ENCODE results near the gene ADK. TPM values are rescaled to one million over a fixed set of nuclear protein-coding genes. Genes with fewer than 3 reads are reported as not detected.

The ADK gene
- total and polyA plus RNA-seq, 8 donors, result 44.8 to 68.6 (median 57.5) TPM

DNA sequence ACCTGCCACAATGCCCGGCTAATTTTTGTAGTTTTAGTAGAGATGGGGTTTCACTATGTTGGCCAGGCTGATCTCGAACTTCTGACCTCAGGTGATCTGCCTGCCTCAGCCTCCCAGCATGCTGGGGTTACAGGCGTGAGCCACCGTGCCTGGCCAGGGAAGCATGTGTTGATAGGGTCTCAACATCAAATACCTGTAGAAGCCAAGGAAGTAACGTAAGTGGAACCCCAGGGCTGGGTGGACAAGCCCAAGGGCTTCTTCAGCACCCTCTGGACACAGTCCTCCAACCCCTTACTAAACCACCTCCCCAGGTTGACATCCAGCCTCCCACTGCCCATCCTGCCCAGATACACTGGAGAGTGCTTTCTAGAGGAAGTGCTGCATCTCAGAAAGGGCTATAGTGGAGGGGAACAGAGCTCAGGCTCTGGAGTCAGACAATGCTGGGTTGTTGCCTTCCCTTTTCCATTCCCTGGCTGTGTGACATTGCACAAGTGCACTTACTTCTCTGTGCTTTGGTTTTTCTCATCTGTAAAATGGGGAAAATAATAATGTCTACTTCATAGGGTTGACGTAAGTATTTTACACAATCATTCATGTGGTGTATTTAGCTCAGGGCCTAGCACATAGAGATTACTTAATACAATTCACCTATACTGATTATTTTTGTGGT, 601.5 kb downstream of the ADK start:
- Histone ChIP-seq H3K4me3 (no peak overlapping the region), H3K9me3 (no peaks in the 10 kb centered on the region), H3K4me1 (no peaks in the 10 kb centered on the region), H3K36me3 (no peaks in the 10 kb centered on the region), H3K27me3 (no peaks in the 10 kb centered on the region), H3K27ac (no peak overlapping the region)
- TF ChIP-seq, protein P1, sequence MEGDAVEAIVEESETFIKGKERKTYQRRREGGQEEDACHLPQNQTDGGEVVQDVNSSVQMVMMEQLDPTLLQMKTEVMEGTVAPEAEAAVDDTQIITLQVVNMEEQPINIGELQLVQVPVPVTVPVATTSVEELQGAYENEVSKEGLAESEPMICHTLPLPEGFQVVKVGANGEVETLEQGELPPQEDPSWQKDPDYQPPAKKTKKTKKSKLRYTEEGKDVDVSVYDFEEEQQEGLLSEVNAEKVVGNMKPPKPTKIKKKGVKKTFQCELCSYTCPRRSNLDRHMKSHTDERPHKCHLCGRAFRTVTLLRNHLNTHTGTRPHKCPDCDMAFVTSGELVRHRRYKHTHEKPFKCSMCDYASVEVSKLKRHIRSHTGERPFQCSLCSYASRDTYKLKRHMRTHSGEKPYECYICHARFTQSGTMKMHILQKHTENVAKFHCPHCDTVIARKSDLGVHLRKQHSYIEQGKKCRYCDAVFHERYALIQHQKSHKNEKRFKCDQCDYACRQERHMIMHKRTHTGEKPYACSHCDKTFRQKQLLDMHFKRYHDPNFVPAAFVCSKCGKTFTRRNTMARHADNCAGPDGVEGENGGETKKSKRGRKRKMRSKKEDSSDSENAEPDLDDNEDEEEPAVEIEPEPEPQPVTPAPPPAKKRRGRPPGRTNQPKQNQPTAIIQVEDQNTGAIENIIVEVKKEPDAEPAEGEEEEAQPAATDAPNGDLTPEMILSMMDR (IDR thresholded peaks at IDR 0.05), result no peak
- intact Hi-C loops (cut with DNase I), result no loop called here
- ATAC-seq, result peak; percentile 63
- no peak for DNase-seq

DNA sequence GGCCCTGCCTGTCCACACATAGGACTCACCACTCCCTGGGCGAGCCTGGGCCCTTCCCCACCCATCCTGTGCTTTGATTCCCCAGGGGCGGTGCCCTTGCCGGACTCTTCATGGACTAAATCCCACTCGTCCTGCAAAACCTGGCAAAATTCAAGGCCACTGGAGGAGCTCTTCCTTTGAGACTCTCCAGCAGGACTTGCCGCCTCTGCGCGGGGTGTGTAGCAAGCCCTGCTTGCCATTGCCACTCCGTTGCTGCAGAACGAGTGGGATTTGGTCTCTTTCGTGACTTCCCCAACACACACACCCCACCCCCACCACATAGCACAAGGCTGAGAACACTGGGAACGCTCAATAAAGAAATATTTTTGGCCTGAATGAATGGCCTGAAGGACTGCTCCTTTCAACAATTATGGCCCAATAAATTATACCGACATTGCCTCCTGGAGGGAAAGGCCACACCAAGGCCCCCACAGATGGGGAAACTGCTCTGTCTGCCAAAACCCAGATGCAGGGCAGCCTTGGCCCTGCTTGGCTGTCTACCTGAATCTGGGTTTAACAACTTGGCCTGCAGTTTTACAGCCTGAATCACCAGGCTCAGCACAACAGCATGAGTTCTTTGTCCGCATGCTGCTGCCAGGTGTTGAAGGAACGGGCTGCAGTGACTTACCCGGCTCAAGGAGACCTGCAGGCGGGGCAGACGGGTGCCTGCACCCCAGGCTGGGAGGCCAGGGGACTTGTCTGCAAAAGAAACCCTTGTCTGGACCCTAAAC, 602.6 kb downstream of the ADK start:
- no peaks in the 10 kb centered on the region for H3K4me1 ChIP-seq
- H3K27ac ChIP-seq, result no peak overlapping the region
- no peaks in the 10 kb centered on the region for H3K36me3 ChIP-seq
- no peaks in the 10 kb centered on the region for H3K9me3 ChIP-seq
- DNase-seq (no peak), ATAC-seq (no peak)
- no peak overlapping the region for H3K4me3 ChIP-seq
- no peaks in the 10 kb centered on the region for H3K27me3 ChIP-seq
- TF ChIP-seq, protein P1 (IDR thresholded peaks at IDR 0.05), result no peak
- intact Hi-C loops (cut with DNase I), result no loop called here

DNA sequence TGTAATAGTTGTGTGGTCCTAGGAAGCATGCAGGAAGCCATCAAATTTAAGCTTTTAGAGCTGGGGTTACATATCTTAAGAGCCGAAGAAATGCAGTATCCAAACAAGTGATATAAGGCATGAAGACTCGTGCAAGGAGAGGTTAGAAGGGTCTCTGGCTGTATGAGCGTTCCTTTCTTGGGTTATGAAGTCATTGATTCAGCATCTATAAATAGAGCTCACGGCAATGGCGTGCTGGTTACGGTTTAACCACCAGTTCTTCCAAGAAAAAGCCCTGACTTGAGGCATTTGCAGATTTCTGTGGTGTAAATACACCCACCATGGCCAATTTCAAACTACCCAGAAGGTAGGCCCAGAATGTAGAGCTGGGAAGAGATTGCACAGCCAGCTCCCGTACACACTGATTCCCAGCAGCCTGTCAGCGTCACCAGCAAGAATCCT, 603.4 kb downstream of the ADK start:
- H3K27ac ChIP-seq, result no peak overlapping the region
- TF ChIP-seq, protein P1 (IDR thresholded peaks at IDR 0.05), result no peak
- intact Hi-C loops (cut with DNase I), result no loop called here

DNA sequence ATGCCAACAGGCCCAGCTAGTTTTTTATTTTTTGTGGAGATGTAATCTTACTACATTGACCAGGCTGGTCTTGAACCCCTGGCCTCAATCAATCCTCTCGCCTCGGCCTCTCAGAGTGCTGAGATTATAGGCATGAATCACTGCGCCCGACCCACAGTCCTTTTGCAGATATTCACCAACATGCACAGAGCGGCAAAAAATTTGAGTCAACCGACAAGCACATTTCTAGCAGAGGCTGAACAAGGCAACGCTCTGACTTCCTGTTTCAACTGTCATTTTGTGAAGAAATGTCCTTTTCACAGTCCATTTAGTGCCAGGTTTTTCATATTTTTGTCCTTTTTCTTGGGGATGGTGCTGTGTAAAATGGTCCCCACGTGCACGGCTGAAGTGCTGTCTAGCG, 604.3 kb downstream of the ADK start:
- Histone ChIP-seq H3K4me3 (no peak overlapping the region), H3K9me3 (no peaks in the 10 kb centered on the region), H3K4me1 (no peaks in the 10 kb centered on the region), H3K36me3 (no peaks in the 10 kb centered on the region), H3K27me3 (no peaks in the 10 kb centered on the region), H3K27ac (no peak overlapping the region)
- TF ChIP-seq, protein P1 (IDR thresholded peaks at IDR 0.05), result no peak
- ATAC-seq (no peak), DNase-seq (no peak)
- intact Hi-C loops (cut with DNase I), result no loop called here

More for the DNA sequence above, 603.4 kb downstream of the ADK start:
- Histone ChIP-seq H3K36me3 (no peaks in the 10 kb centered on the region), H3K27me3 (no peaks in the 10 kb centered on the region), H3K9me3 (no peaks in the 10 kb centered on the region), H3K4me3 (no peak overlapping the region), H3K4me1 (no peaks in the 10 kb centered on the region)
- ATAC-seq (no peak), DNase-seq (no peak)

Other genes starting within 250 kb of the ADK start
- 10 to 100 TPM; 26.6 to 29.0 TPM for gene PLAU, start 240.1 kb upstream of the ADK start, total RNA-seq
- 1 to 10 TPM; 1.4 to 2.6 (median 1.7) TPM for gene PLAU, start 240.1 kb upstream of the ADK start, polyA plus RNA-seq (ENCODE audit: insufficient read length in 6 of 6)
- 100 to 1,000 TPM; 179 to 195 TPM for gene VCL, start 153.1 kb upstream of the ADK start, total RNA-seq
- 100 to 1,000 TPM in 1 of 6 donors, 10 to 100 TPM in 5; 90.6 to 108 (median 95.7) TPM for gene VCL, start 153.1 kb upstream of the ADK start, polyA plus RNA-seq (ENCODE audit: insufficient read length in 6 of 6)
- 10 to 100 TPM; 37.5 to 40.5 TPM for gene AP3M1, start 393 bp upstream of the ADK start, total RNA-seq
- 10 to 100 TPM; 45.7 to 56.4 (median 54.2) TPM for gene AP3M1, start 393 bp upstream of the ADK start, polyA plus RNA-seq (ENCODE audit: insufficient read length in 6 of 6)